Esophagus muscularis mucosa (tissue), 3 donors: ENCODE data around the gene HTD2.

Source experiments
- CTCF ChIP-seq, 3 experiments: fragments of 200-600 bp in 2 of 3; fragments of 450-650 bp in 1 of 3; sonication (generic) in 2 of 3; IDR thresholded peaks; one replicate each; pipeline ENCODE4 v1.5.1; 2017 to 2019; ENCODE audit warnings: antibody characterized with exemption in 3 of 3, mild to moderate bottlenecking in 2 of 3, moderate library complexity in 1 of 3
- POLR2A ChIP-seq: fragments of 450-650 bp; IDR thresholded peaks from one replicate; pipeline ENCODE4 v1.6.1; 2017; ENCODE audit warnings: antibody characterized with exemption, moderate library complexity, mild to moderate bottlenecking, low read depth

DNA sequence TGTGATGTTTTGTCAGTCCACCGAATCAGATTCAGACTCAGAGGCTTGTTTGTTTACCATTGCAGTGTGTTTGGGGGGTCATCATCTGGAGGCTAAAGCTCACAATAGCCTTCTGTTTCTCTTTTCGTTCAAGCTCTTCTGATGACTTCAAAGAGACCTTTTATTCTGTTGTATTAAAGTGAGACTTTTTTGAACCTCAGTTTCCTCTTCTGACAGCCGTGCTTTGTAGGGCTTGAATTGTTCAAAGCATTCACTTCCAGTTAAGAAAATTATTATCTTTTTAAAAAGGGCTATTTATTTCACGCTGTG, 27.6 kb downstream of the HTD2 start:
- TF ChIP-seq POLR2A (no peak), CTCF (IDR thresholded peaks at IDR 0.05) (no peak)
